ENCODE results near the gene RIT2. TPM values are rescaled to one million over a fixed set of nuclear protein-coding genes. Genes with fewer than 3 reads are reported as not detected.

Gene RIT2
- total RNA-seq: 0.48 TPM
- 0.65 TPM for polyA plus RNA-seq

DNA sequence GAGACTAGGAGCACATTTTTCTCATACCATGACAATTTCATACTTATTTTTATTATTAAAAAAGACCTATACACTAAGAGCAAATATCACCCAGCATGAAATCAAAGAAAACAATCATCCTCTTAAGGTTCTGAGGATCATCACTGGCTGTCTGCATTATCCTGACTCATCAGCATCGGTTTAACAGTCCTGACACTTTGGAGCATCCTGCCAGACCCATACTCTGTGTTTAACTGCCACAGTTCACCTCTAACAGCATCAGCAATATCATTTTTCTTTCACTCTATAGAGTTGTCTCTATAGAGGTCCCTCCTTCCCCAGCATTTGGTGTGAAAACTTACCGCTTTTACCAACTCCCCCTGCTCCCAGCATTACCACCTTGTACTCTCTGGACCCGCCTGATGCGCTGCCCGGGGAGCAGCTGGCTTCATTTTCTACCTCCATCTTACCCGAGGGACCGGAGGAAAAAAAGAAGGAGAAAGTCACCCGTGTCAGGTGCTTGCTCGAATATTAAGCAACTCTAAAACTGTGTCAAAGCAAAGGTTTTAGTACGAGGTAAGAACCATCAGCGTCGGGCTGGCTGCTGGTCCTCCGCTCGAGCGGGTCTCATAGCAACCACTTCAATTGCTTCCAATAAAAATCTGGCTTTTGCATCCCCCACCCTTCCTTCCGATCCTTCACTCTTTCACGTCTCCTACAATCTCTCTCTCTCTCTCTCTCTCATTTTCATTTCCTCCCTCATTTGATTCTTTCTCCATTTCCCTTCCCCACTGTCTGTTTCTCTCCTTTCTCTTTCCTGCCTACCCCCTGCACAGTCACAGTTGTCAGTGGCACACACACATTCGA is at the start of gene RIT2:
Gene RIT2 (minus strand): TSS at position 610 of the 846 bp plus-strand sequence.
- no peak for DNase-seq (ENCODE audit: extremely low spot score)
- no peaks in the 10 kb centered on the region for H3K36me3 ChIP-seq (ENCODE audit: insufficient read depth)
- no peaks in the 10 kb centered on the region for H3K4me1 ChIP-seq (ENCODE audit: insufficient read depth)
- no peak within 1 kb of the TSS for H3K27ac ChIP-seq (ENCODE audit: low read depth)
- 51% methylated on average over 18 of the region's 18 CpGs for WGBS
- H3K4me3 ChIP-seq (ENCODE audit: low read depth, low read length): no peak within 1 kb of the TSS

DNA sequence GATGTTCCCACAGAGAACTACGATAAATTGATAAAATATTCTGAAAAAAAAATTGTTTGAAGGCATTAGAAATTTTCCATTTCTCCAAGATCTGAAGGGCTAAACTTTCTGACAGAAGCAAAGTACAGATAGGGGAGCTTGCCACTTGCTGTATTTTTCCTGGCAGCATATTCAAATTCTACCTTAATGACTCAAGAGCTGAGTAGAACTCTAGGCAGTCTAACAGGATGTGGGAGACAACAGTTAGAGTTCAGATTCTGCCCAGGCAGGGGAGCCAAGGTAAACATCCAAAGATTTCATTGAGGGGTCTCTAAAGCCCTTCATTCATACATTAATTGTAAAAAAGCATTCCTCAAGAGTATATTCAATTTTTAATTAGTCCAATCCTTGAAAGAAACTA is 46.0 kb upstream of the RIT2 start:
- Histone ChIP-seq H3K4me3 (ENCODE audit: low read depth, low read length) (no peak overlapping the region), H3K27ac (ENCODE audit: low read depth) (no peak overlapping the region), H3K36me3 (ENCODE audit: insufficient read depth) (no peaks in the 10 kb centered on the region), H3K4me1 (ENCODE audit: insufficient read depth) (no peaks in the 10 kb centered on the region)
- WGBS: 84% methylated on average over 1 of the region's 1 CpG
- DNase-seq (ENCODE audit: extremely low spot score): no peak

DNA sequence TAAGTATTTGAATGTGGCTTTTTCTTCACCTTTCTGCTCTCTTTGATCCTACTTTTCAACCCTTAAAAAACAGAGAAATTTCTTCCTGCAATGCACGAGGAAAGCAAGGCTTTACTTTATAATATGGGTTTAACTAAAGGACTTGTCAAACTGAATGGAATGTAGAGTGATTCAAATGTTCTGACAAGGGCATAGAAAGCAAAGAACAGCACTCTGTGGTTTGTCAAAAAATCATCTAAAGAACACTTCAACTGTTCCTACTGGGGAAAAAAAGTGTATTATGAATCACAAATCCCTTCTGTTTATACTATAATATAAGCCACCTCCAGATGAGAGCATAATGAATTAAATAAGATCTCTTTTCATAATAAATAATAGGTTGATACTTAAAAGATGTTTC is 45.0 kb upstream of the RIT2 start:
- no peaks in the 10 kb centered on the region for H3K4me1 ChIP-seq (ENCODE audit: insufficient read depth)
- no peak overlapping the region for H3K27ac ChIP-seq (ENCODE audit: low read depth)
- no peak for DNase-seq (ENCODE audit: extremely low spot score)
- WGBS: 32% methylated on average over 1 of the region's 1 CpG
- no peaks in the 10 kb centered on the region for H3K36me3 ChIP-seq (ENCODE audit: insufficient read depth)
- no peak overlapping the region for H3K4me3 ChIP-seq (ENCODE audit: low read depth, low read length)

DNA sequence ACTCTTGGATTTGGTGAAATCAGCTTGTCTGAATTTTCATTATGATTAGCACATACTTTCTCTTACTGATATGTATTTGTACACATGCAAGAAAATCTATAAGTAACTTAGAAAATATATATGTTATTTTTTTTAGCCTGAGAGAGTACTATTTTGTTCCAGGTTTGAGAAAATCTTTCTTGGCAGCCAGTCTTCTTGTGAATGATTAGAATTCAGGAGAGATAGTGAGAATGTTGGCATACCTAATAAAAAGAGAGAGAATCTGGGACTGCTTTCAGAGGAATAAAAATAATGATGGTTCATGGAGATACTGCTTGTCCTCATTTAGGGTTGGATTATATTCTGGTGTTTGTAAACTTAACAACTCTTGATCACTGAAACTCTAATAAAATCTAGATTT is 44.4 kb upstream of the RIT2 start:
- H3K4me1 ChIP-seq (ENCODE audit: insufficient read depth): no peaks in the 10 kb centered on the region
- no peak overlapping the region for H3K4me3 ChIP-seq (ENCODE audit: low read depth, low read length)
- H3K36me3 ChIP-seq (ENCODE audit: insufficient read depth): no peaks in the 10 kb centered on the region
- no peak for DNase-seq (ENCODE audit: extremely low spot score)
- H3K27ac ChIP-seq (ENCODE audit: low read depth): no peak overlapping the region

DNA sequence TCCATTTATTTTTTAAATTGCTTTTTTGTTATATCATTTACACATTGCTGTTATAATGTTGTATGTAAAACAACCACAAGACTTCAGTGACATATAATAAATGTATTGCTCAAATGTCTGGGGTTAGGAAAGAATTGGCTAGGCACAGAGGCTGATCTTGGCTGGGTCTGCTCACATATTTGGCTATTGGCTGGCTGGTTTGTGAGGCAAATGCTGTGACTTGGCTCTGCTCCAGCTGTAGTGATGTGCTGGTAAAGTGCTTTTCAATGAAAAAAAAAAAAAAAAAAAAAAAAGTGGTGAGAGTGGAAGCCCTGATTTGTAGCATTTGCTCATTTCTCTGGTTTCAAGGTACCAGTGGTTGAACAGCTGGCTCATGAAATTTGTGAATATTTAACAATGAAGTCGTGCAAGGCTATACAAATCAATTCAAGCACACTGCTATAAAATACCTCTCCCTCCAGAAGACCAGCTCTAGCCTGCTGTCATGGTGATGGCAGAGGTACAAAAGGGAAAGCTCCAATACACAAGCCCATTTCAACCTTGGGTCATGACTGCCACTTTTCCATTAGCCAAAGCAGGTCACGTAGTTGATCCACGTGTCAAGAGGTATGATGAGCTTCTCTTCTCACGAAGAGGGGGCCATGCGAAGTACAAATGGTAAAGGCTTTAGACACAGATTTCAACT is 43.7 kb upstream of the RIT2 start:
- Histone ChIP-seq H3K4me3 (ENCODE audit: low read depth, low read length) (no peak overlapping the region), H3K36me3 (ENCODE audit: insufficient read depth) (no peaks in the 10 kb centered on the region), H3K27ac (ENCODE audit: low read depth) (no peak overlapping the region), H3K4me1 (ENCODE audit: insufficient read depth) (no peaks in the 10 kb centered on the region)
- WGBS: 84% methylated on average over 5 of the region's 5 CpGs
- no peak for DNase-seq (ENCODE audit: extremely low spot score)

DNA sequence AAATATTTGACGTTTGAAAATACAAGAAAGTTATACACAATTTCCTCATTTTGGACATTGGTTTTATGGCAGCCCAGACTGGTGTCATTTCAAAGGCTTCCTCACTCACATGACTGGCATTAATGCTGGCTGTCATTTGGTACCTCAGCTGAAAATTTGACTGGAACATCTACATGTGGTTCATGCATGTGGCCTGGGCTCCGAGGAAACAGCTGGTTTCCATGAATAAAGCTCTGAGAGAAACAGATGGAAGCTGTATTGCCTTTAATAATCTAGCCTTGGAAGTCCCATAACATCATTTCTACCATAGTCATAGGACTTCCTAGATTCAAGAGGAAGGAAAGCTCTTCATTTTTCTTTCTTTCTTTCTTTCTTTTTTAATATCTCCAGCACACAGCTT is 42.9 kb upstream of the RIT2 start:
- DNase-seq (ENCODE audit: extremely low spot score): no peak
- 79% methylated on average over 2 of the region's 2 CpGs for WGBS

DNA sequence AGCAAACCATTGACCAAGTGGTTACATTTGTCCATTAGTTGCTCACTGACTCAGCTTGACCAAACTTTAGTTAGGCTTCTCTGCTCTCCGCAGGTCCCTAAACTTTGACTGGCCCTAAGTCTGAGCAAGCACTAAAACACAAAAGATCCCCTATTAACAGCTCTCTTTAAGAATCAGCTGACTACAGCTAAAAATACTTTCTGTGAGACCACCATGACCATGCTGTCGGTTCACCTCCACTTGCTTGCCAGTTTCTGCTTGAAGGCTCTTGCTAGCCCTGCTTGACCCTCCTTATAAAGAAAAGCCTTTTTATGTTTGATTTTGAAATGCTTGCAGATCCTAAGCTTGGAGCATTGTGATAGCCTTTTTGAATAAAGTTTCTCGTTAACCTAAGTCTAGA is 40.4 kb upstream of the RIT2 start:
- Histone ChIP-seq H3K27ac (ENCODE audit: low read depth) (no peak overlapping the region), H3K4me3 (ENCODE audit: low read depth, low read length) (no peak overlapping the region), H3K36me3 (ENCODE audit: insufficient read depth) (no peaks in the 10 kb centered on the region), H3K4me1 (ENCODE audit: insufficient read depth) (no peaks in the 10 kb centered on the region)
- WGBS: 83% methylated on average over 3 of the region's 3 CpGs
- no peak for DNase-seq (ENCODE audit: extremely low spot score)

More for the DNA sequence above, 42.9 kb upstream of the RIT2 start:
- Histone ChIP-seq H3K4me1 (ENCODE audit: insufficient read depth) (no peaks in the 10 kb centered on the region), H3K27ac (ENCODE audit: low read depth) (no peak overlapping the region), H3K36me3 (ENCODE audit: insufficient read depth) (no peaks in the 10 kb centered on the region), H3K4me3 (ENCODE audit: low read depth, low read length) (no peak overlapping the region)

DNA sequence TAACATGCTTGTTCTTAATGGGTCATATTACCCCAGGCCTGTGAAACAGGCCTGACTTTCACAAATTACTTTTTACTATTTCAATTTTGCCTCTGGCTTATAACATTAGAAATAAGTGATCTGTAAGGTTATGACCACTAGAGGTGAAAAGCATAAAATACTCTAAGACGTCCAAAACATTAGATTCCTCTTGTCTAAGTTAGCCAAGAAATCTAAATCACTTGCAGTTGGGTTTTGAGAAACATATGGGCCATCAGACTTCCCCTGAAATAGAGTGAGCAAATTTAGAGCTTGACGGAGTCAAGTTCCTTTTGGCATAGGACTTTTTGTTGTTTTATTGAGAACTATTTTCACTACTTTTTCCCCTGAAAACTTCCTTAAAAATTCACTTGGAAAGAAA is 32.7 kb upstream of the RIT2 start:
- no peak for DNase-seq (ENCODE audit: extremely low spot score)

DNA sequence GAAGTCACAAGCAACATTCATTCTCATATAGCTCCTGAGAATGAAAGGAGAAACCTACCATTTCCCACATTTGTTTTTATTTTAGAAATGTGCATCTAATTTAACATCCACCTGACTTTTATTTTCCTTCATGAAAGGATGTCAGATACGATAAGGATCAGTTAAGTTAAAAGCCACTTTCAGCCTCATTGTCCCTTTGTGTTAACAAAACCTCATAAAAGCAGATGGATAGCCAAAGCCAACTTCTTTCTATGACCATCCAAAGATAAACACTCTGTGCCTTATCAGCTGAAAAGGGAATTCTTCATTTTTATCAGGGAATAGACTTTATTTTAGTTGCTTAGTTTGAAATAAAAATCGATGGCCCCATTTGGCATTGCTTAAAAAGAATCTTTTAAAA is 25.7 kb upstream of the RIT2 start:
- 17% methylated on average over 2 of the region's 2 CpGs for WGBS
- Histone ChIP-seq H3K36me3 (ENCODE audit: insufficient read depth) (no peaks in the 10 kb centered on the region), H3K4me3 (ENCODE audit: low read depth, low read length) (no peak overlapping the region), H3K27ac (ENCODE audit: low read depth) (no peak overlapping the region), H3K4me1 (ENCODE audit: insufficient read depth) (no peaks in the 10 kb centered on the region)
- DNase-seq (ENCODE audit: extremely low spot score): no peak

More for the DNA sequence above, 32.7 kb upstream of the RIT2 start:
- no peaks in the 10 kb centered on the region for H3K4me1 ChIP-seq (ENCODE audit: insufficient read depth)
- WGBS: 70% methylated on average over 2 of the region's 2 CpGs
- no peaks in the 10 kb centered on the region for H3K36me3 ChIP-seq (ENCODE audit: insufficient read depth)
- no peak overlapping the region for H3K4me3 ChIP-seq (ENCODE audit: low read depth, low read length)
- H3K27ac ChIP-seq (ENCODE audit: low read depth): no peak overlapping the region

DNA sequence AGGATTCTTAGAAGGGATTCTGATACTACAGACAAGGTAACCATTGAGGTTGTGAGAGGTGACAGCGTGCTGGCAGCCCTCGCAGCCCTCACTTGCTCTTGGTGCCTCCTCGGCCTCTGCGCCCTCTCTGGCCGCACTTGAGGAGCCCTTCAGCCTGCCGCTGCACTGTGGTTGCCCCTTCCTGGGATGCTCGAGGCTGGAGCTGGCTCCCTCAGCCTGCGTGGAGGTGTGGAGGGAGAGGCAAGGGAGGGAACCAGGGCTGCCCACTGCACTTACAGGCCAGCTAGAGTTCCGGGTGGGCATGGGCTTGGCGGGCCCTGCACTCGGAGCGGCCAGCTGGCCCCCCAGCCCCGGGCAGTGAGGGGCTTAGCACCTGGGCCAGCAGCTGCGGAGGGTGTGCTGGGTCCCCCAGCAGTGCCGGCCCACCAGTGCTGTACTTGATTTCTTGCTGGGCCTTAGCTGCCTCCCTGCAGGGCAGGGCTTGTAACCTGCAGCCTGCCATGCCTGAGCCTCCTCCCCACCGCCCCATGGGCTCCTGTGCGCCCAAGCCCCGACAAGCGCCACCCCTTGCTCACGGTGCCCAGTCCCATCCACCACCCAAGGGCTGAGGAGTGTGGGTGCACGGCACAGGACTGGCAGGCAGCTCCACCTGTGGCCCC is 23.9 kb upstream of the RIT2 start:
- H3K27ac ChIP-seq (ENCODE audit: low read depth): no peak overlapping the region
- DNase-seq (ENCODE audit: extremely low spot score): no peak
- H3K4me1 ChIP-seq (ENCODE audit: insufficient read depth): no peaks in the 10 kb centered on the region
- no peaks in the 10 kb centered on the region for H3K36me3 ChIP-seq (ENCODE audit: insufficient read depth)
- no peak overlapping the region for H3K4me3 ChIP-seq (ENCODE audit: low read depth, low read length)
- WGBS: 92% methylated on average over 21 of the region's 21 CpGs

DNA sequence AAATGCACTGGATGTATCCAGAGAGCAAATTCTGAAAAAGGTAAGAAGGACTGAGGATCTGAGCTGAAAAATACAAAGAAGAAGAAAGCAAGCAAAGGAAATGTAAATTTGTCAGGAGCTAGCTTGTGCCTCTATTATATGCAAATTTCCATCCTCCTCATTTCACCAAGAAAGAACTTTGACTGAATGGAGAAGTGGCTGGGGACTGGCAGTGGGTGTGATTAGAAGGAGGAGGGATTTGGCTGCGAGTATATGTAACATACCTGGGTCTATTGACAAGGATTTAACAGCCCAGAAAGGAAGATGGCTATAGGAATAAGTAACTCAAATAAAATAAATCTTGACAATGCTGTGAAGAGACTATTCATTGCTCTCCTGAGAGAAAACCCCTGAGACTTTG is 19.4 kb upstream of the RIT2 start:
- H3K27ac ChIP-seq (ENCODE audit: low read depth): no peak overlapping the region
- no peak overlapping the region for H3K4me3 ChIP-seq (ENCODE audit: low read depth, low read length)
- DNase-seq (ENCODE audit: extremely low spot score): no peak
- H3K36me3 ChIP-seq (ENCODE audit: insufficient read depth): no peaks in the 10 kb centered on the region
- 80% methylated on average over 1 of the region's 1 CpG for WGBS
- no peaks in the 10 kb centered on the region for H3K4me1 ChIP-seq (ENCODE audit: insufficient read depth)

DNA sequence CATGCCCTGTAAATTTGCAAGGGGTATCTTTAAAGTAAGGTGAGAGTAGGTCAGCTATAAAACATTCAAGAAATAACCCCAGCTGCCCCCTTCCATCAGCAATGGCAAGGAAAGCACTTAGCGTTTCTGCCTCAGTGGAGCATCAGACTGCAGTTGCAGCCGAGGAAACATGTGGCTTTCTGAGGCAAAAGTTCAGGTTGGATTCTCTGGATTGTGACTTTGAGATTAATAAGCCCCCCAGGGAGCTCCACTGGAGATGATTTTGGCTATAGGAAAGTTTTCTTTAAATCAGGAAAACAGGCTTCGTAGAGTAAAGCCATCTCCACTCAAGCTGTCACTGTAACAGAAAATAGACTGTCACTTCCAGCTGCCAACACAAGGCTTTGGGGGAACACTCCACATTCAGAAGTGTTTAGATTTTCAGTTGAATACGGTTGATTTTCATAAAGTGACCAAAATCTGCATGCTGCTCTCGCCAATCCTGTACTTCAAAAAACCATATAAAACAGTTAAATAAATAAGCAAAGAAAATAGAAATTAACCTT is 15.3 kb upstream of the RIT2 start:
- 40% methylated on average over 5 of the region's 5 CpGs for WGBS
- H3K4me1 ChIP-seq (ENCODE audit: insufficient read depth): no peaks in the 10 kb centered on the region
- no peak for DNase-seq (ENCODE audit: extremely low spot score)
- H3K4me3 ChIP-seq (ENCODE audit: low read depth, low read length): no peak overlapping the region
- H3K27ac ChIP-seq (ENCODE audit: low read depth): no peak overlapping the region
- no peaks in the 10 kb centered on the region for H3K36me3 ChIP-seq (ENCODE audit: insufficient read depth)

DNA sequence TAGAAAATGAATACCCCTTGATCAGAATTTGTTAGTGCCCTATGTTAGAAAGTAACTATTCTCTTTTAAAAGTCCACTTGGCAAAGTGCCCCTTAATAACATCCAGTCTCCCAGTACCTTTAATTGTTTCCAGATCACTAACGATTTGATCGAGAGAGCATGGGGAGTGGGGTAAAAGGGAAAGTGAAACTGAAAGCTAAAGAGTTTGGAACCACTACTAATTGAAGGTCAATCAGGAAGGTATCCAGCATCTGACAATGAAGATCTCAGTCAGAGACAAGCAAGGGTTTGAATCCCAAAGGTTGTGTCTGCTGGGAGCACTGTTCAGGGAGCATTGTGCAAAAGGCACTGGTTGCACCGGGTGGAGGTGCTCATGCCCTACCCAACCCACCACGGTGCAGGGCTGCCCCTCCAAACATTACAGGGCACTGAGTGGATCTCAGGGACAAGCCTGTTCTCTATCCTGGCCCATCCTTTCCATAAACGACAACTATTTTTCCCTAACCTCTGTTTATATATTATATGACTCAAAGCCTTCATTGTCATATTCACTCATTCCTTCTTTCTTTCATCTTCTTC is 14.6 kb upstream of the RIT2 start:
- no peaks in the 10 kb centered on the region for H3K4me1 ChIP-seq (ENCODE audit: insufficient read depth)
- no peaks in the 10 kb centered on the region for H3K36me3 ChIP-seq (ENCODE audit: insufficient read depth)
- no peak overlapping the region for H3K27ac ChIP-seq (ENCODE audit: low read depth)
- 64% methylated on average over 5 of the region's 5 CpGs for WGBS
- H3K4me3 ChIP-seq (ENCODE audit: low read depth, low read length): no peak overlapping the region
- DNase-seq (ENCODE audit: extremely low spot score): no peak
